ENCODE results near the gene CRYBA4.

- TF ChIP-seq CTCF (IDR thresholded peaks at IDR 0.05 in 4 of 5, conservative IDR thresholded peaks at IDR 0.05 in 1 of 5): no peak
- TF ChIP-seq POLR2A (IDR thresholded peaks at IDR 0.05): no peak
Measured at GRCh38 chr22:26629988-26630761, 8.4 kb downstream of the CRYBA4 start.
